HG02610 (cell line): ENCODE data around the gene SDSL.

Experiments
- ATAC-seq: cut with Tn5 transposase; IDR thresholded peaks from one replicate; pipeline ENCODE4 v1.9.1; 2021; ENCODE audit warnings: mild to moderate bottlenecking, moderate library complexity; ENCODE audit not compliant: unreplicated experiment

SDSL gene, protein sequence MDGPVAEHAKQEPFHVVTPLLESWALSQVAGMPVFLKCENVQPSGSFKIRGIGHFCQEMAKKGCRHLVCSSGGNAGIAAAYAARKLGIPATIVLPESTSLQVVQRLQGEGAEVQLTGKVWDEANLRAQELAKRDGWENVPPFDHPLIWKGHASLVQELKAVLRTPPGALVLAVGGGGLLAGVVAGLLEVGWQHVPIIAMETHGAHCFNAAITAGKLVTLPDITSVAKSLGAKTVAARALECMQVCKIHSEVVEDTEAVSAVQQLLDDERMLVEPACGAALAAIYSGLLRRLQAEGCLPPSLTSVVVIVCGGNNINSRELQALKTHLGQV

DNA sequence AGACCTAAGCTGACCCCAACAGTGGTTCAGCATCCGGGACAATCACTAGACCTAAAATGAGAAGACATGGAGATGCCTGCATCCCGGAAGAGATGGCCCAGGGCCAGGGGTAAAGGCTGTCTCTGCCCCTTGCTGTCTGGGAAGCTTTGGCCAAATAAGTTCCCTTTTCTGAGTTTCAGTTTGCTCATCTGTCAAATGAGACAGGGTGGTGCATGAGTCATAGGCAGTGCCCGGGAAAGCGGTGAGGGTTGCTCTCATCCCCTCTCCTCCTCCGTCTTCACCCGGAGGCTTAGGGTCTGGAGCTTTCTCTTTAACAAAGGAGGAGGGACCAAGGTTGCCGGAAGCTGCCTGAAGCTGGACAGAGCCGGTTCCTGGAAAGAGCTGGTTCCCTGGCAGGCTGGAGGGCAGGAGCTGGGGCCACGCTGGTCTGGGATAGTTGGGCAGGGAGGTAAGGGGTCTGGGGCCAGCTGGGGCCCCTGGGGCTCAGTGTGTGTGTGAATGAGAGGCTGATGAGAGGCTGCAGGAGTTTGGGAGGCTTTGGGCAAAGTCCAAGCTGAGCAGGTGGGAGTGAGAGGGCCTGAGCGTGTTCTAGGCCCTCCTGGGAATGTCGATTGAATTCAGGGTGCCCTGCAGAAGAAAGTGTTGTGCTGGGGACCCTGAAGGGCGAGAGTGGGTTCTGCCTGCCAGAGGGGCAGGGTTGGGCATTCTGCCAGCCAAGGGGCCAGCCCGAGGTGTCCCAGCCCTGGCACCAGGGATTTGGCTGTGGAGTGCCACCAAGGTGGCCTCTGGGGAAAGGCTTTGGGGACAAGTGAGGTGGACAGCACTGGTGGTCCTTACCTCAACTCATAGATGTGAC, at the start of gene SDSL:
Gene SDSL, plus strand, starts transcription at position 351 of the 856 bp plus-strand sequence. CDS start 5,603 bp downstream, outside the sequence.
- ATAC-seq, result peak; percentile 94

DNA sequence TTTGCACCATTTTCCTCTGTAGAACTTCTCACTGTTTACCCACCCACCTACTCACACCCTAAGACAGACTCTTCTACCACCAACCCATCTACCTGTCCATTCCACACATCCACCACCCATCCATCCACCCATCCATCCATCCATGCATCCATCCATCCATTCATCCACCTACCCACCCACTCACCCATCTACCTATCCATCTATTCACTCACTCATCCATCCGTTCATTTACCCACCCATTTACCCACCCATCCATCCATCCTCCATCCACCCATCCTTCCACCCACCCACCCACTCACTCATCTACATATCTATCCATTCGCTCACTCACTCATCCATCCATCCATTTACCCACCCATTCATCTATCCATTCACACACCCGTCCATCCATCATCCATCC, 48.7 kb upstream of the SDSL start:
- no peak for ATAC-seq

DNA sequence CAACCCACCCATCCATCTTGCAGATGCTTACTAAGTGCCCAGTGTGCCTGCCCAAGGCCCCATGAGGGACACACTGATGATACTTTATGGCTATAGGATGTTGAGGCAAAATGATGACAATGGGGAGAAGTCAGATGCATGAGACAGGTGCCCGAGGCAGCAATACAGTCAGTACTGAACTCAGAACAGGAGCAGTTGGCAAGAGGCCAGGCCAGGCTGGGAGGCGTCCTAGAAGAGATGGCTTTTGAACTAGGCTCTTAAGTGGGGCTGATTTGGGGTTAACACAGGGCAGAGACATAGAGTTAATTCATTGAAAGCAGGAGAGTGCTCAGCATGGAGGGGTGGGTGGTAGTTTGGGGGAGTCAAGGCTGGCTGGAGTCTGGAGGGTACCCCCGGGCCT, 48.2 kb upstream of the SDSL start:
- no peak for ATAC-seq

DNA sequence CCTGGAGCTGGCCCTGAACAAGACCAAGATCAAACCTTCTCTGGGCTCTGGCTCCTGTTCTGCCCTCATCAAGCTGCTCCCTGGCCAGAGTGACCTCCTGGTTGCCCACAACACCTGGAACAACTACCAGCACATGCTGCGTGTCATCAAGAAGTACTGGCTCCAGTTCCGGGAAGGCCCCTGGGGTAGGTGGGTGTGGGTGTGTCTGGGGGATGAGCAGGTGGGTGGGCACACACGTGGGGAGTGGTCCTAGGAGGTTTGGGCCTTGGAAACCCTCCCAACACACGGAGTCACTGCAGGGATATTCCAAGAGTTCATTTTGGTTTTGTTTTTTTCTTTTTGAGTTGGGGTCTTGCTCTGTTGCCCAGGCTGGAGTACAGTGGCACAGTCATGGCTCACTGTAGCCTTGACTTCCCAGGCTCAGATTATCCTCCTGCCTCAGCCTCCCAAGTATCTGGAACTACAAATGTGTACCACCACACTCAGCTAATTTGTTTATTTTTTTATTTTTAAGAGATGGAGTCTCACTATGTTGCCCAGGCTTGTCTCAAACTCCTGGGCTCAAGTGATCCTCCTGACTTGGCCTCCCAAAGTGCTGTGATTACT, 47.3 kb upstream of the SDSL start:
- no peak for ATAC-seq

DNA sequence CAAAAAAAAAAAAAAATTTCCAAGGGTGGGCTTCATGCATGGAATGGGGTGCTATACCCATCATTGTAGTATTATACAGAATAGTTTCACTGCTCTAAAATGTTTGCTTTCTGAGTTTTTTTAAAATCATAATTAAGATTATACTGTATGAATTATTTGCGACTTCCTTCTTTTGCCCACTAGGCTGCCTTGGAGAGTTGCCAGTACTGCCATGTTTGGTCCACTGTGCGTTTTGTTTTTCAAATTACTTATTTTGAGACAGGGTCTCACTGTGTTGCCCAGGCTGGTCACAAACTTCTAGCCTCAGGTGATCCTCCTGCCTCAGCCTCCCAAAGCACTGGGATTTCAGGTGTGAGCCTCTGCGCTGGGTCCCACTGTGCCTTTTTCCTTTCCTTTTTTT, 43.9 kb upstream of the SDSL start:
- ATAC-seq, result no peak

DNA sequence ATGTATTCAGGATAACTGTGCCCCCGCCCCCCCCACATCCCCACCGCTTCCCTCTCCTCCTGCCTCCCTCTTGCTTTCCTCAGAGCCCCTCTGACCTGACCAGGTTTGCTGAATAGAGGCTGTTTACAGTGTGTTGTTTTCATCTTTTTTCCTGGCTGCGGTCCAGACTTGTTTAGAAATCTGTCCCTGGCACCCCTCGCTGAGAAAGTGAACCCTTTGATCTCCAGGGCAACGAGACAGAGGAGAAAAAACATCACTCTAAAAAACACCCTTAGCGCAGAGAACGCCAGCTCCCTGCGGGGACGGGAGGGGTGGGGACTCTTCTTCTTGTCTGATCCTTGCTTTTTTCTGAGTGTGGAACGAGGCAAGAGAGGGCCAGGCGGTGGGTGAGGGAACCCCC, 41.0 kb upstream of the SDSL start:
- no peak for ATAC-seq

DNA sequence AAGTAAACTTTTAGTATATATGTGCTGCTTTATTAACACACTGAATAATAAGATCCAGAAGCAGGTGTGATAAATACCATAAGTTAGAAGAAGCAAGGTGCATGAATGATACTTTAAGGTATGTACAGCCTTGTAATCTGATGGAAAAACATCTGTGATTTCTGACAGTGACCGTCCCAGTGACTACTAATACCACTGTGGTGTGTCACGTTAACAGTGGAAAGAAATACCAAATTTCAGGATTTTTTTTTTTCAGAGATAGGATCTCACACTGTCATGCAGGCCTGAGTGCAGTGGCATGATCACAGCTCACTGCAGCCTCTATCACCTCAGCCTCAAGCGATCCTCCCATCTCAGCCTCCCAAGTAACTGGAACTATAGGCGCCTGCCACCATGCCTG, 40.0 kb upstream of the SDSL start:
- no peak for ATAC-seq

DNA sequence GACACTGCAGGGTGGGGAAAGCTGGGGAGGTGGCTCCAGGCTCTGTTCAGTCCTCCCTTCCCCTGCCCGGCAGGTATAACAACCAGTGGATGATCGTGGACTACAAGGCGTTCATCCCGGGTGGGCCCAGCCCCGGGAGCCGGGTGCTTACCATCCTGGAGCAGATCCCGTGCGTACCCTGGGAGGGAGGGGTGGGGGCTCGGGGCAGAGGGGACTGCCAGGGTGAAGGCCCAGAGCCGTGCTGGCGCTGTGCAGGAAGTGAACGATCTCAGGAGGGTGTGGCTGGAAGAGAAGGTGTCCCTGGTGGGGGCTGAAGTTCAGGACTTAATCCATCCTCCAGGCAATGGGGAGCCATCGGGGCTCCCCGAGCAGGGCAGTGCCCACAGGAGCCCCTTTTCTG, 37.4 kb upstream of the SDSL start:
- ATAC-seq, result no peak

DNA sequence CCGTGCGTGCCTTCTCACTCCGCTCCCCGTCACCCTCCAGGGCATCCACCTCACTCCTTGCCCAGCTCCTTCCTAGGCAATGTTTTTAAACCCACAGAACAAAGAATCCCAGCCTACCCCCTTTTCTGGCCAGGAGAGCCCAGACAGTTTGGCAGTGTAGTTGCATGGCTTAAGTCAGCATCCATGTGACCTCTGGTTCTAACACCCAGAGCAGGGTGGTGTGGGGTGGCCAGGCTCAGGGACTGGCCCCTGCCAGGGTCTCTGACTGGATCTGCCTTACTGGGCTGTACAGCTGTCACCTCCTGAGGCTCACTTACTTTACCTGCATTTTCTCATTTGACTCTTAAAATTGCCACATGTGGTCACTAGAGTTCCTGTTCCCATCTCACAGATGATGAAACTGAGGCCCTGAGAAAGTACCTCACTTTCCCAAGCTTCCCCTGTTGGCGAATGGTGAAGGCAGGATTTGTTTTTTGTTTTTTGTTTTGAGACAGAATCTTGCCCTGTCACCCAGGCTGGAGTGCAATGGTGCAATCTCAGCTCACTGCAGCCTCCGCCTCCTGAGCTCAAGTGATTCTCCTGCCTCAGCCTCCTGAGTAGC, 36.8 kb upstream of the SDSL start:
- no peak for ATAC-seq

DNA sequence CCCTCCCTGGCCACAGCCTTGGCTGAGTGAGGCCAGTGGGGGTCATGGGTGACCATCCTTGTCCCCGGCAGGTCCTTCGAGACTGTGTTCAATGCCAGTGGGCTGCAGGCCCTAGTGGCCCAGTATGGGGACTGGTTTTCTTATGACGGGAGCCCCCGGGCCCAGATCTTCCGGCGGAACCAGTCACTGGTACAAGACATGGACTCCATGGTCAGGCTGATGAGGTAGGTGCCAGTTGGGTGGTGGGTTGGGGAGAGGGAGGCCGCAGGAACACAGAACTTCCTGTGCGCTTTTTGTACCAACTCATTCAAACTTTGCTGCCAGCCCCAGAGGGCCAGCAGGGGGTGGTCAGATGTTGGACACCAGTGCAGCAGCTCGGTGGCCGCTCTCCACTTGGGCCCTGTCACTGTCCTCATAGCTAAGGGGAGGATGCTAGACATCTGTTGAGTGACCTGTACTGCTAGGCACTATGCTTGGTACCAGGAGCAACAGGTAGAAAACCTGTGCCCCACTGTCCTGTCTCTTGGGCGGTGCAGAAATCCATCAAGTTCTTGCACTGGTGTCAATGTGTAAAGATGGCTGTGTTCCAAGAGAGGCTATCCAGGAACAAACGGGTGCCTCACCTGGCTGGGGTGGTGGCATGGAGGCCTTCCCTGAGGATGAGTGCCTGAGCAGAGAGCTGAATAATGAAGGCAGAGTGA, 35.2 kb upstream of the SDSL start:
- no peak for ATAC-seq

DNA sequence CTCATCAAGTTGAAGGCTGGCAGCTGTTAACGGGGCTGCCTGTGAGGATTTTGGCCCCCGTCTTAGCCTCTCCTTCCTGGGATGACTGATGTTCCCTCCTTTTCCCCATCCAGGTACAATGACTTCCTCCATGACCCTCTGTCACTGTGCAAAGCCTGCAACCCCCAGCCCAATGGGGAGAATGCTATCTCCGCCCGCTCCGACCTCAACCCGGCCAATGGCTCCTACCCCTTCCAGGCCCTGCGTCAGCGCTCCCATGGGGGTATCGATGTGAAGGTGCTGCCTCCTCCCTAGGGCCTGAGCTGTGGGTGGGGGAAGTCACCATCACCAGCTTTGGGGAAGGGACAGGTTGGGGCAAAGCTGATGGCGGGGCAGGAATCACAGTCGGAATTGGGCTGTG, 34.5 kb upstream of the SDSL start:
- no peak for ATAC-seq

DNA sequence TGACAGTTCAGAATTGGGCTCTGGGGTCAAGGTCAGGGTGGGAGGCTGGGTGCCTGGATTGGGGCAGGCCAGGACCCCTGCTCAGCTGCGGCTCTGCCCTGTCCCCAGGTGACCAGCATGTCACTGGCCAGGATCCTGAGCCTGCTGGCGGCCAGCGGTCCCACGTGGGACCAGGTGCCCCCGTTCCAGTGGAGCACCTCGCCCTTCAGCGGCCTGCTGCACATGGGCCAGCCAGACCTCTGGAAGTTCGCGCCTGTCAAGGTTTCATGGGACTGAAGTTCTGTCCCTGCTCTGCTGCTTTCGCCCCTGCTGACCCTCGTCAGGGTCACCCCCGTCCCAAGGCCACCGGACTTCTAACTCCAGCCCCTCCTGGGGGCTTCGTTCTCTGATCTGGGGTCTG, 33.8 kb upstream of the SDSL start:
- ATAC-seq, result no peak

DNA sequence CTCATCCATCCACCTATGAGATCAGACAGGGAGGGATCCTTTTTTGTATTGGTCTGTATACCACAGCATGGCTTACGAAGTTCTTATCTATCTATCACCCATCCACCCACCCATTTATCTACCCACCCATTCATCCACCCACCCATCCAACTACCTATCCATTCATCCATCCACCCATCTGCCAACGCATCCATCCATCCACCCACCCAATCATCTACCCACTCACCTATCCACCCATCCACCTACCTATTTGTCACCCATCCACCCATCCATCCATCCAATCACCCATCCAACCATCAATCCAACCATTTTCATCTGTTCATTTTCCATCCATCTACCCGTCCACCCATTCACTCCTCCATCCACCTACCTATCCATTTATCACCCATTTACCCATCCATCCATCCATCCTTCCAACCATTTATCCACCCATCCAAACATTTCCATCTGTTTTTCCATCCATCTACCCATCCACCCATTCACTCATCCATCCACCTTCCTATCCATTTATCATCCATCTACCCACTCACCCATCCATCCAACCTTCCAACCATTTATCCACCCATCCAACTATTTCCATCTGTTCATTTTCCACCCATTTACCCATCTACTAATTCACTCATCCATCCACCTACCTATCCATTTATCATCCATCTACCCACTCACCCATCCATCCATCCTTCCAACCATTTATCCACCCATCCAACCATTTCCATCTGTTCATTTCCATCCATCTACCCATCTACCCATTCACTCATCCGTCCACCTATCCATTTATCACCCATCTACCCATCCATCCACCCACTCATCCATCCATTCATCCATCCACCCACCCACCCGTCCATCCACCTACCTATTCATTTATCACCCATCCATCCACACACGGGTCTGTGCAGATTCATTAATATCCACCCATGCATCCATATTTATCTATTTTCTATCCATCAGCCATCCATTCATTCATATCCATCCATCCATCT, 31.8 kb upstream of the SDSL start:
- ATAC-seq, result no peak

DNA sequence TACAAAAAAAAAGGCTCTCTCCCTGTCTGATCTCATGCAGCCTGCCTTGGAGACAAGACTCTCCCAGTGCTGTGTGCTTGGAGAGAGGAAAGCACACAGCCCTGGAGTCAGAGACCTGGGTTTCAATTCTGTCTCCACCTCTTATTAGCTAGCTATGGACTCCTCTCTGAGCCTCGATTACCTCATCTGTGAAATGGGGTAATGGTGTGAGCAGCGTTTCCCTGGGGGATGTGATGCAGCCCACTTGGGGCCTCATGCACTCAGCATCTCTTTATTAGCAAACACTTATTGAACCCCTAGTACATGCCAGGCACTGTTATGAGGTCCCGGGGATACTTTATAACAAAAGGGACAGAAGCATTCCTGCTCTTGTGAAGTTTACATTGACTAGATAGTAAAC, 31.0 kb upstream of the SDSL start:
- no peak for ATAC-seq

DNA sequence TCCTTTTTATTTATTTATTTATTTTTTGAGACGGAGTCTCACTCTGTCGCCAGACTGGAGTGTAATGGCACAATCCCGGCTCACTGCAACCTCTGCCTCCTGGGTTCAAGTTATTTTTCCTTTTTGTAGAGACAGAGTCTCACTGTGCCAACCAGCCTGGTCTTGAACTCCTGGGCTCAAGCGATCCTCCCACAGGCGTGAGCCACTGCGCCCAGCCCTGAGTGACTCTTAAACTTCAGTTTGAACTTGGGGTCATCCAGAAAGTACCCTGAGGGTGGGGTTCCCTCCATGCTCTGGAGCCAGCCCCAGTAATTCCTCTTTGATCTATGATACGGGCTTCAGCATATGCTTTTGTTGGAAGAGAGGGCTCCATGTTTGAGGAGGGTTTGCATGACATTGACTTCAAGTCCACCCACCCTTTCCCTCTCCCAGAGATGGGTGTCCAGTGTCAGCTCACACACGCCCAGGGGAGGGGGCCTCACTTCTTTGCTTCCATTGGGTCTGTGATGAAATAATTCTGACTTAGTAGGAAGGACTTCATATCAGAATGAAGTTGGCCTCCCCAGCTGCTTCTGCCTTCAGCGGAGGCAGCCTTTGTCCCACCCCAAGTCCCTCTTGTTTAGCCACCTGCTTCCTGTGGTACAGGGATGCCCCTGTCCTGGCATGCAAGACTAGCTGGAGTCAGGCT, 30.4 kb upstream of the SDSL start:
- ATAC-seq, result no peak

DNA sequence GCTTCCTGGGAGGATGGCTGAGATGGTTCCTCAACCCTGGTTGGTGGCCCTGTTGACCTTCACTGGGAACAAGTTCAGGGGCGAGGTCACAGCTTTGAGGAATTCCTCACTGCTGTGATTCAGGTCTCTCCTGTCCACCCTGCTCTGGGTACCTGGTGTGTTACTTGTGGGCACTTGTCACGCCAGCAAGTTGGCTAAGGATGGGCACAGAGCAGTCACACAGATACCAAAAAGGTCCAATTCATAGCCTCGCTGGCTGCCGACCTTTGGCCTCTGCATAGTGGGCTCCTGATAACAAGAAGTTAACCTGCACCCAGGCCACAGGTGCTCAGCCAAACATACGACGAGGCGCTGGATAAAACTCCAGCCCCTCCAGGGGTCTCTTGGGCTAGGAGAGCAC, 29.7 kb upstream of the SDSL start:
- no peak for ATAC-seq

DNA sequence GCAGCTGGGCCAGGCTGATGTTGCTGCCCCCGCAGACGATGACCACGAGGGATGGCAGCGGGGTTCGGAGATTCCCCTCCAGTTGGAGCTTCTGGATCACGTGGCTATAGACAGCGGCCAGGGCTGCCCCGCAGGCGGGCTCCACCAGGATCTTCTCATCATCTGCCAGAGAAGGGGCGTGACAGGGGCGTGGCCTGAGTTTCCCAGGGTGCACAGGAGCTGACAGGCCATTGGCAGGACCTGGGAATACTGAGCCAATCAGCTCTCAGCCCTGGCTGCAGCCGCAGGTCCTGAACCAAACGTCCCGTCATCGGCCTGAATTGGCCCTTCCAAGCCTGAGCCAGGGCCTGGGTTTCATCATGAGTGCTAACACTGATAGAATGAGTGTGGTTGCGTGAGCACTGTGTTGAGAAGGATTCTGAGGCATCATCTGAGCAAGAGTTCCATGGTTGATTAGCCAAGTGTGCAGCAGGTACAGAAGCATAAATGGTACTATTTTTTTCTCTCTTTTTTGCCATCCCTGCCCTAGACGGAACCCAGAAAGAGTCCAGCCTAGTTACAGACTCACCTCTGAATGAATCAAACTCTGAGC, 29.1 kb upstream of the SDSL start:
- ATAC-seq, result no peak

DNA sequence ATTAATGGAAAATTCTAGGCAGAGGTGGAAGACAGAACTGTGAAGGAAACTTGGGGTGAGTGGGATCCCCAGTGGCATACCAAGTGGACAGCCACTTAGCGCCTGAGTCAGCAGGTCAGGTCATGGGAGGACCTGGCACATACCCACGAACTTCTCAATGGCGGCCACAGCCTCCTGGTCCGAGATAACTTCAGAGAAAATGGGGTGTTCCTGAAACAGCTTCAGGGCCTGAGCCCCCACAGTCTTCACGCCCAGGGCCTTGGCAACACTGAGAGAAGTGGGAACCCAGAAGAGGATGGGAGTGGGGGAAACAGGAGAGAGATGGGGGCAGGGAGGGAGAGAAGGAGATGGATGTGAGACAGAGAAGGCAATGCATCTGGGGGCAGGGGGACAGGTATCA, 28.4 kb upstream of the SDSL start:
- no peak for ATAC-seq

DNA sequence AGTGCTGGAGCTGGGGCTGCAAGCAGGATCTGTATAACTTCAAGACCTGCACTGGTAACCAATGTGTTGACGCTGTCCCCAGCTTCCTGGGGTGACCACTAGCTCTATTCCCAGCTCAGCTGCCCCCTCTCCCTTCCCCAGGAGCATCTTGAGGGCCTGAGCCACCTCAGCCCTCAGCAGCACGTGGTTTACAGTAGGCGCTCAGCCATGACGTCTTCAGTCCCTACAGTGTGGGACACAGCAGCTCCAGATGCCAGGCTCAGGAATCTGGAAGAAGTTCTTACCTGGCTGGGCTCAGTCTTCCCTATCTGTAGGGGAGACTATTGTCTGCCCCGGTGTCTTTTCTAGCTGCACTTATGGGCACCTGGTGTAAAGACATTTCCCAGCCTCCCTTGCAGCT, 27.1 kb upstream of the SDSL start:
- no peak for ATAC-seq
